Erythroblast (primary cell): ENCODE data around the gene KCNIP3.
"Not testable (repeated sequence)": the region's sequence is repeated elsewhere in the genome, so short reads cannot be mapped to it uniquely, and the experiment has no call there.

Experiments
- GATA1 ChIP-seq: IDR thresholded peaks from 2 replicates; pipeline ENCODE4 v1.6.1; 2011; ENCODE audit warnings: low read depth, mild to moderate bottlenecking, control low read depth, low read length, moderate library complexity
- POLR2A ChIP-seq: IDR thresholded peaks from 2 replicates; pipeline ENCODE4 v1.6.1; 2011; ENCODE audit warnings: mild to moderate bottlenecking, low read length

DNA sequence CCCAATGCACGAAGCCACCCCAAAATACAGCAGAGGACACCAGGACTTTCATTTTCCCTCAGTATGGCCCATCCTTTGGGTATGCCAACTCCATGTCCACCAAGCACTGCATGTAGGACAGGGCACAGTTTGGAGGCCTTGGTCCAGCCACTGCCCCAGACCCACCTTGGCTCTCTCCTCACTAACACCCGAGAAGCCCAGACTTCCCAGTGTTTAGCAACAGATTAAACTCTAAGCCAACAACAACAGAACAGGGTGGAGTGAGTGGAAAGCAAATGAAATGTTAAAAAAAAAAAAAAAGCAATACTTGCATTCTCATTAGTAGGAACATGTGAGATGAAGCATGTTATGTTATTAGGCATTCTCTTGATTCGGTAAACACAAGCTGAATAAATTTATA lies 118.0 kb downstream of the KCNIP3 start:
- not testable (repeated sequence) for TF ChIP-seq POLR2A, GATA1
